Stimulated activated CD8-positive, alpha-beta memory T cell treated with anti-CD3 and anti-CD28 coated beads, Interleukin-12 subunit alpha, Interleukin-12 subunit beta, amount 100 ng/mL, for 1 hour (primary cell): Measurements from ENCODE around the gene FBXO4.
"Not testable (repeated sequence)": the region's sequence is repeated elsewhere in the genome, so short reads cannot be mapped to it uniquely, and the experiment has no call there.

Experiments used
- DNase-seq: peaks from one replicate; pipeline ENCODE4 v3.0.0-alpha.2; 2020; ENCODE audit warnings: low read depth

Gene FBXO4

DNA sequence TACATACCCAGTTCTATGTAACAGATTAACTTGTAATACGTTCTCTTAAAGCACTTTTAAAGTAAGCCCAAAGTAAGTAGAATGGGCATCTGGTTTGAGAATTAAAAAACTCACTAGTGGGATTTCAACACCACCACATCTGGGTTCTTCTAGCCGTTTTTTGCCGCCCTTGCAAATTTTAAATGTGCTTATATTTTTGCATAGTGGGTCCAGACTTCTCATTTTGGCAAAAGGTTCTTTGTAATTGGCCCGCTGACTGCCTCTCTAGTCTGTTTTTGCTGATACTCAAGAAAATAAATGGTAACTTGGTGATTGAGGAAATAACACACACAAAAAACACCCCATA lies 582 bp upstream of the FBXO4 start:
- no peak for DNase-seq

DNA sequence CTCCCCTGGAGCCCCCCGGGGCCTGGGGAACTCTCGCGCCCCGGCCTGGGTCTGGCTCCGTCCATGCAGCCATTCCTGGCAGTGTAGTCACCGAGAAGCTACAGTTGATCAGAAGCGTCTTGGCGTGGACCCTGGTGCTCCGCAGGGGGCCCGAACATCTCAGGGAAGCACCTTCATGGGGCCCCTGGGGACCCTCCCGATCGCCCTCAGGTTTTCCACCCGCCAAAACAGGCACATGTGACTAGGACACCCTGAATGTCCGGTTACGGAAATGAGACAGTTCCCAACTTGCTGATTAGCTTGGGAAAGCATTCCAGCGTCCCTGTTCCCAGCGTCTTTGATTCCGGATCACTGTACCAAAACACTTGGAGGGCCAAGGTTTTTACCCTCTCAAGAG lies 472 bp downstream of the FBXO4 start:
- DNase-seq, result no peak

DNA sequence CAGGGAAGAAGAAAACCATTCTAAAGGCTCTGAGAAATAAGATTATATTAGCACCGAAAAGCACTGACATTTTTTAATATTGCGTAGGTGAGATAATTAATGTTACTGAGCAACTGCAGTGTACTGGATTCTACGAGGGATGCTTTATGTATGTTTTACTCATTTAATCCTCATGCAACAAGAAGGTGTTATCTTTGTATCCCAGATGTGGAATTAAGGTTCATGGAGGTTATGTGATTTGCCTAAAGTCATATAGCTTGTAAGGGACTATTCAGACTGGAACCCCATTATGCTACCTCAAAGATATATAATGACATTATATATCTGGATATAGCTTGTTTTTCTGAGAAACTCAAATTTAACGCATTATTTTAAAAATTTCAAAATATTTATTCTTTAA lies 2.5 kb downstream of the FBXO4 start:
- DNase-seq, result no peak

DNA sequence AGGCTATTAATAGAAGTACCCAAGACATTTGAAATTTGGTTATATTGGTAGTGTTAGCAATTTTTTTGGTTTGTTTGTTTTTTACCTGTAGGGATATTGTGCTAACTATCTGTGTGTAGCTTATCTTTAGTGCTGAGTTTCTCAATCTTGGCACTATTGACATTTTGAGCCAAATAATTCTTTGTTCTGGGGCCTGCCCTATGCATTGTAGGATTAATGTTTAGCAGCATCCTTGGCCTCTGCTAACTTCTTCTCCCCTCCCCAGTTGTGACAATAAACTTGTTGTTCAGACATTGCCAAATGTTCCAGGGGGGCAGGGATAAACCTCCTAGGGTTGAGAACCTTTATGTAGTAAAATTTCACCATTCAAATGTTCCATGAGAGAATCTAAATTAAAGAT lies 4.0 kb downstream of the FBXO4 start:
- no peak for DNase-seq

DNA sequence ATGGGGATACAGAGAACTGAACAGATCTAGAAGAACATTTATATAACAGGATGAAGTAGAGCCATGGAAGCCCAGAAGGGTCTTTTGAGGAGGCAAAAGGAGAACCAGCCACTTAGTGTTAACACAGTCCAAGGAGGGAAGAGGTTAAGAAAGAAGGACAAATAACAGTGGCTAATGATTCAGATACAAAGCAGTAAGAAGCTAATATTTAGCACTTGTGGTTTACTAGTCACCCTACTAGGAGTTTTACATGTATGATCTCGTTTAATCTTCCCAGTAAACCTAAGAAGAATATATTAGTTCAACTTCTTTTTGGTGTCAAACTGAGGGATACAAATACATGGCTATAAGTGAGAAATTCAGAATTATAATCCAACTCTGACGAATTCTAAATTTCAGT lies 7.7 kb downstream of the FBXO4 start:
- no peak for DNase-seq

DNA sequence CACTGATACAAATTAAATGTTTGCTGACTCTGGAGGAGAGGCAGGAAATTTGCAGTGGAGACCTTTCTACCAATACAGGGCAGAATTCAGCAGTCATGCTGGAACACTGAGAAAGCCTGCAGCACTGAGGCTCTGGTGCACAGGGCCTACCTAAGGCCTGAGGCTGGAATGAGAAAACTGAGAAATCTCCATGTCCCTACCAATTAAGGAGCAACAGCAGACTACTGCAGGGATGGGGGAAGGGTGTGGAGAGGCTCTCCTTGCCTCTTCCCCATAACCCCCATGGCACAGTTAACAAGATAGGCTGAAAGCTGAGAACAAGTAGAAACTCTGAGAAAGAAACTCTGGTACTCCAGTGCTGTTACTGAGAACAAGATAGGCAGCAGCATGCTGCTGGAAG lies 10.5 kb downstream of the FBXO4 start:
- DNase-seq, result no peak

DNA sequence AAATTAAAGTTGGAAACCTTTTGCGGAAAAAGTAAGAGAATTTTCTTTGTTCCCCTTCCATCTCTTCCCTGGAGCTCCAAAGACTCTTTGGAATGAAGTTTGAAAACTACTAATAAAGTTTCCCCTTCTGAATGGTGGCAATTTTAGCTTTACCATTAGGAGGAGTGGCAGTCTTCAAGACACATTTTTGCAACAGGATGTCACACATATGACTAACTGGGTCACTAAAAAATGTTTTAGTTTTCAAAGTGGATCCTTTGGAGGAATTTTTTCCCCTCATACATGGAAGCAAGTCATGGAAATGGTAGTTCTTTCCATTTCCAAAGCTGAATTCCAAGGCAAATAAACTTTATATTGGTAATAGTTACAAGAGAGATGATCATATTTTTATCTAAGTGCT lies 15.6 kb downstream of the FBXO4 start:
- DNase-seq, result no peak

DNA sequence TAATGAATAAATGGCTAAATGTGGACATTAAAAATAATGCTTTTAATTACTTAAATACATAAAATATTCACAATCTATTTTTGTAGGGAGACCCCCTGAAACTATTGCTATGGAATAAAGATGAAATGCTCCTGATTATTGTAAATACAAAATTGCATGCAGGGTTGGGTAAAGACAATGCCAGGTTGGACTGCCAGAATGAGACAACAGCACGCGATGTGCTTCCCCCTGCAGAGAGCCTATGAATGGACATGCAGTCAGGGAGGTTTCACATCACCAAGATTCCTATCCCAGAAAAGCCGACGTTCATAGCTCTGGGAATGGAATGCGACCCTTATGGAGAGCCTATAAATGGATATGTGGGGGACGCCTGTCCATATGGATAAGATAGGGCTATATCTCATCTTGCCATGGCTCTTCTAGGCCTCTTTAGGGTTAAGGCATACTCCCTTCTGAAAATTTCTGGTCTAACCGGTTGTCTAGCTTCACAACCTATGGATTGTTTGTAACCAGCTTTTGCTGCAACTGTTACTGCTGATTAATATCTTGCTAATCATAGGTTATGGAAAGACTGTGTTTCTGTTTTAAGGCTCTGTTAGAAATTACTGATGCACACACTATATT lies 20.4 kb downstream of the FBXO4 start:
- DNase-seq, result not testable (repeated sequence)

DNA sequence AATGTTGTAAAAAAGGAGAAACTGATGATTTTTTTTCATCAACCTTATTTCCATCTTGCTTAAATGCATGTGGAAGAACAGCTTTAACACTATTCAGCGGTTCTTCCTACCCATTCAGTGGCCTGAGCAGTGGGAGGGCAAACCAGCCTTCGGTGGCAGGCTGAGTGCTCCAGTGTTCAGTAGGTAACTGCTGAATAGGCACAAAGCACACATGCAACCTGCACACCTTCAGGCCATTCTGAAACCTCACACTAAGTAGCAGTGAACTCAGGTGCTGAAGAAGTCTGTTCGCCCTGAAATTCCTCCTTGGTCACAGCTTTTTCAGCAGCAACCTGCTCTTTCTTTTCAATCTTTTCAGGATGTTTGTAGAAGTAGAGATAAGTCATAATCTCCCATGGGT lies 26.1 kb downstream of the FBXO4 start:
- no peak for DNase-seq

DNA sequence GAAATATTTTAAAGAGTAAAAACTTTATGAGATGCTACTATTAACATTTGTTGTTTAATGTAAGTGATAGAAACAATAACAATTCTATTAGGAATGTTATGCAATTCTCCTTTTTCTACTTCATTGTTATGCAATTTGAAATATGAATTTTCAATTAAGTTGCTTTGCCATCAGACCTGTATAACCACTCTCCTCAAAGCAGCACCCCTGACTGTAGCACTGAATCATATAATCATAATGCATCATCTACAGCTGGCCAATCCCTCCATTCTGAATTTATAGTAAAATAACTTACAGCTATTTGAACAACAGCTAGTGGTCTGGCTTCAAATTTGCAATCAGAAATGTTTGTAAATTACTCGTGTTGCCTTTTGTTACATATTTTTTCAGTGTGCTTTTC lies 29.2 kb downstream of the FBXO4 start:
- DNase-seq, result no peak

DNA sequence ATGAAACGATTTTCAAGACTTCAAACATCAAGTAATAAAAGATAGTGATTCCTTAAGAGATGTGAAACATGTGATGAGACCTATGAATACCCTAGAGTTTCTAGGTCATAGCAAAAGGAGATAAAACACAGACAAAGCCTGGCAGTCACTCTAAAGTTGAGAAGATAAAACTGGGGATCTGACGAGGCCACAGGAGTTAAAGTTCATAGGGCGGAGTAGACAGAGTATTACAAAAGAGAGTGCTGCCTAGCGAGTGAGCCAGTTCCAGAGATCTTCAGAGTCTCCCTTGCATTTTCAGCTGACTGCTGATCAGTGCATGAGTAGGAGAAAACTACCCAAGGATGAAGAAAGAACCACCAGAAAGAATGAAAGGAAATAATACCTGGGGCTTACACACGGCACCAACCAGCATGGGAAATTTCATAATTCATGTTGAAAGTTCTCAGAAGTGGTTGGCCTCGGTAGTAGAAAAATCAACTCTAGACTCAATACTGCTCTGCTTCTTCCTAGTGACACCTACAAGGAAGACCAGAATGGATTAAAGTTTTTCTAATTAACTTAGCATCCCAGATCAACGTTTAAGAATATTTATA lies 30.4 kb downstream of the FBXO4 start:
- DNase-seq, result no peak

DNA sequence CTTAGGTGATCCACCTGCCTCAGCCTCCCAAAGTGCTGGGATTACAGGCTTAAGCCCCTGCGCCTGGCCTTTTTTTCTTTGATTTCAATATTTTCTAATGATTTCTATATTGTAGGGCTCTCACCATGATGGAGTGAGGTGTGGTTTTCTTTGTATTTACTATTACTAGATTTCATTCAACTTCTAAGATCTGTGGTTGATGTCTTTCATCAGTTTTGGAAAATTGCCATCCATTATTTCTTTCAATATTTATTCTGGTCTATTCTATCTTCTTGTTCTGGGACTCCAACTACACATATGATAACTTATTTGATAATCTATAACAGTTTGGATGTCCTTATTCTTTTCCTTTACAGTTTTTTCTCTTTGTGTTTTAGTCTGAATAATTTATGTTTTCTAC lies 31.9 kb downstream of the FBXO4 start:
- DNase-seq, result no peak

DNA sequence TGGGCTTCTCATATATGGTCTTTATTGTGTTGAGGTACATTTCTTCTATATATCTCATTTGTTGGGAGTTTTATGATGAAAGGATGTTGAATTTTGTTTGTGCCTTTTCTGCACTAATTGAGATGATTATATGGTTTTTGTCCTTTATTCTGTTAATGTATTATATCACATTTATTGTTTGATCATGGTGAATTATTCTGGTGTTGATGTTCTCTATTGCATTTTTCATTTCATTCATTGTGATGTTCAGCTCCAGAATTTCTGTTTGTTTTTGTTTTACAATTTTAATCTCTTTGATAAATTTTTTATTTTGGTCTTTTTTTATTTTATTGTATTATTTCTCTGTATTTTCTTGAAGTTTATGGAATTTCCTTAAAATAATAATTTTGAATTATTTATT lies 35.4 kb downstream of the FBXO4 start:
- no peak for DNase-seq

DNA sequence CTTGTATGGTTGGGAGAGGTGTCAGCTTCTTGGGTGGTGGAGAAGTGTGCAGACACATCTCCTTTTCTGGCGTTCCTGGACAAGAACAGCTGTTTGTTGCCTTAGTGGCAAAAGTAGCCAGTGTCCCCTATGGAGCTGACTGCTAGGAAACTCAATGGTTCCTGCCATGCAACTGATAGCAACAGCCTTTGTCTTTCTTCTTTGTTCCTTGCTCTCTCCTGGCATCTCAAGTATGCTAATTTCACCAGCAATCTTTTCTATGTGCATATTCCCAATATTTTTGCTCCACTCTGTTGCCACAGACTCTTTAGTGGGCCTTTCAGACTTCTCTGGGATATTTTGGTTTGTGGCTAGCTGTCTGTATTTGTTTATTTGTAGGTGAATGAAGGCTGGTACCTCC lies 36.7 kb downstream of the FBXO4 start:
- DNase-seq, result no peak

DNA sequence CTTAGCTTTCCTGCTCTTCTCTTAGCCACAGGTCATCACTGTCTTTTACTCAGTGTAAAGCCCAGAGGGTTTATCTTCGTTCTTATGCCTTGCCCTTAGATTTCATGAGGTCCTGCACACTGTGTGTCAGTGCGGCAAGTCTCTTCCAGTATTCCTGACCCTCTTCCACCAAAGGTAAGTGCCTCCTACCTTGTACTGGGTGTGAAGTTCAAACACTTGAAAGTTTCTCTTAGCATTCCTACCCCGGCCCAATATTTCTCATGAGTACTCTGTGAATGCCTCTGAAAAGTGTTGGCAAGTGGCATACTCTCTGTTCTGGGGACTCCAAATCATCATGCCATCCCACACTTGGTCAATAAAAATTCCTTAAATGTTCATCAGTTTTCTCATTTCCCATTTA lies 37.4 kb downstream of the FBXO4 start:
- no peak for DNase-seq

DNA sequence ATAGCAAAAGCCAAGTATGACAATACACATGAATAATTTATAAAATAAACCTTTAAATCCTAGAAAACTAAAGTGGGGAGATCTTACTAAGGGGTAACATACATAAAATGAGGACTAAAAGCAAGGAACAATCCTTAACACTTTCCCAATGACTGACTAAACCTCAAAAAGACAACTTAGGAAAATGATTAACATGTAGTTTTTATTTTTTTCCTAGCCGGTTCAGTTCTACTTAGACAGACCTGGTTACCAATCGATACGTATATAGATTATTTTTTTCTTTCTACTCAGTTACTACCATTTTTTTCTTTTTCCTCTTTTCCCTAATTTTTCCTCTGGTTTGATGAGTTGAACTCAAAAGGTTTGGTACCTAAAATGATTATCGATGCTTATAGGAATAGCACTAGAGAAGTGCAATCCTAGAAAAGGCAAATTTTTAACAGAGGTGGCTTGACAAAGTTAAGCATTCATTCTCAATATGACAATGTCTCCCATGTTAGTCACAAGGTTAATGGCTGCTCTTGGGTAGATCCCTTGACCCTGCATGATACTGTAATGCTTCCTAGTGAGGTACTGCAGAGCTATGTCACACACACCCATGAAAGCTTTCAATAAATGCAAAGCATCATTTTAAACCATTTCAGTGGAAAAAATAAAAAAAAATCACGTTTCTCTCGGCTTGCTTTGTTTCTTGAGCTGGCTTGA lies 41.5 kb downstream of the FBXO4 start:
- no peak for DNase-seq

DNA sequence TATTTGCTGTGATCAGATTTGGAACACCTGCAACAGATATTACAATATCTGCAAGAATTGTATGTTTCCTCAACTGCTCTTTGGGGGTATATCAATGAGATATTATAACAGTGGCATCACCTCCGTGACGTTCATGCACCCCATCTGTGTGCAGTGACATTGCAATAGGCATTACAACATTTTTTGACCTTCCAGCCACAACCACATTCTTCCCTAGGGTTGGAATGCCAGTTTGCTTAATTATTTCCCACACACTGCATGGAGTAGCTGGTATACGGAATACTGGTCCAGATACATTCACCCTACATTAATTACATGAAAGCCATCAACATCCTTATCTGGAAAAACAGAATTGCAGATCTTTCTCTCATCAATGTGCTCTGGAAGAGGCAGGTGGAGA lies 42.3 kb downstream of the FBXO4 start:
- no peak for DNase-seq

DNA sequence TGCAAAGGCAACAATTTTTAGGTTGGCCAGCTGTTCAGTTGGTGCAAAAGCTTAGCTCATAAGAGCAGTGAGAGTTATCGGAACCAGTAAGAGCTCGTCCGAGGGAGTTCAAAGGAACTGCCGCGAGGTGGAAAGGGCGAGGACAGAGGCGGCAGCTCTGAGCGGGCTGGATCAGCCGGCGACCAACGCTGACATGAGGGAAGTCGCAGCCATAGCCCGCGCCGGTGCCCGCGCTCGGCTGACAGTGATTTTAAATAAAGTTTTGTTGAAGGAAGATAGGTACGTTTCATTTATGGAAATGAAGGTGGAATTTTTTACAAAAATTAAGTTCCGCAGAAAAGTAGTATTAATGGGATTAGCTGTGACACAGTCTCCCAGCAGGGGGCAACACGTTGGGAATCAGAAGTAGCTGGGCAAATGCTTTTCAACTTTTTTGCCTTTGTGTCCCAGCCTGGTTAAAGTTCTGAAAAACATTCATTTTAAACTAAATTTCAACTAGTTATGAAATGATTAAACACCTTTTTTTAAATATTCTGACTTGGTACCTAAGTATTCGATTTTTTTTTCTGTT lies 43.2 kb downstream of the FBXO4 start:
- no peak for DNase-seq

DNA sequence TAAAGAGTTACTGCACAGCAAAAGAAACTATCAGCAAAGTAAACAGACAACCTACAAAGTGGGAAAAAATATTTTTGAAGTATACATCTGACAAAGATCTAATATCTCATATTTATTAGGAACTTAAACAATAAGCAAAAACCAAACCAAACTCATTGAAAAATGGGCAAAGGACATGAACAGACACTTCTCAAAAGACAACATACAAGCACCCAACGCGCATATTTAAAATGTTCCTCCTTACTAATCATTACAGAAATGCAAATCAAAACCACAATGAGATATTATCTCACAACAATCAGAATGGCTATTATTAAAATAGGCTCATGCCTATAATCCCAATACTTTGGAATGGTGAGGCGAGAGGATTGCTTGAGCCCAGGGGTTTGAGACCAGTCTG lies 48.0 kb downstream of the FBXO4 start:
- DNase-seq, result no peak

DNA sequence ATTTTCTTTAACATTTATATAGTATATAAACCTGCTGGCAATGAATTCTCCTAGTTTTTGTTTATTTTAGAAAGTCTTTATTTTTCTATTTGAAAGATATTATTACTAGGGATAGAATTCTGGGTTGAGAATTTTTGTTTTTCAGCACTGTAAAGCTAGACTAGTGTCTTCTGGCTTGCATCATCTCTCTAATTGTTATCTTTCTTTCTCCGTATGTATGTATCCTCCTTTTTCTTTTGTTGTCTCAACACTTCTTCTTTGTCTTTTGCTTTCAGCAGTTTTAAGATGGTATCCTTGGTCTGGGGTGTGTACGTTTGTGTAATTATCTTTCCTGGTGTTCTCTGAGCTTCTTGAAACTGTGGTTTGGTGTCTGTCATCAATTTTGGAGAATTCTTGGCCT lies 48.8 kb downstream of the FBXO4 start:
- no peak for DNase-seq

DNA sequence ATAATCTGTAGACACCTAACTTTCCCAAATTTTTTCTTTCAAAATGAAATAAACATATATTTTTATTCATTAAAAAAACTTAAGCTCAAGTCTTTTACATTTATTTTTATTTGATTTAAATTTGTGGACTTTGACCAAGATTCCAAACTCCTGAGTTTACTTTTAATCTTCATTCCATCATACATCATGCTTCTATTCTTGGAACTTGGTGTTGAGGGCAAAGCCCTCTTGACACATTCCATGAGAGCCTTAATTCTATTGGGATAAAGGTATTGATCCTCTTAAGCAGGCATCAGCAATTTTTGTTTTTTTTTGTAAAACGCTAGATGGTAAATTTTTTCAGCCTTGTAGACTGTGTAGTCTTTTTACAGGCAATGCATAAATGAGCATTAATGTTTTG lies 53.6 kb downstream of the FBXO4 start:
- no peak for DNase-seq

DNA sequence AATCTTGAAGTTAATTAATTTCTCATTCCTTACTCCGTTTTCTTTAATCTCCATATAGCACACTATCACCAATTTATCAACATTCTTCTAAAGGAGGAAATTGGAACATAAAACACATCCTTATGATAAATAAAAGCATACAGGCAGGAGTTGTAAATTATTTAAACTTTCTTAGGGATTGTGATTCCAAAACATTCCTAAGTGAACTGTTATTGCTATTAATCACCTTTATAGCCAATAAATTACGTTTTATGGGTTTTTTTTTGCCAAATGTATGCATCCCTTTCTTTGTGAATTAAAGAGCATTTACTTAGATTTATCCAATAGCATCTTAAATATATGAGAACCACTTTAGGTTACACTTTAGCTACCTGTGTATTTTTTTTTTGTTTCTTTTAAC lies 55.3 kb downstream of the FBXO4 start:
- DNase-seq, result no peak

DNA sequence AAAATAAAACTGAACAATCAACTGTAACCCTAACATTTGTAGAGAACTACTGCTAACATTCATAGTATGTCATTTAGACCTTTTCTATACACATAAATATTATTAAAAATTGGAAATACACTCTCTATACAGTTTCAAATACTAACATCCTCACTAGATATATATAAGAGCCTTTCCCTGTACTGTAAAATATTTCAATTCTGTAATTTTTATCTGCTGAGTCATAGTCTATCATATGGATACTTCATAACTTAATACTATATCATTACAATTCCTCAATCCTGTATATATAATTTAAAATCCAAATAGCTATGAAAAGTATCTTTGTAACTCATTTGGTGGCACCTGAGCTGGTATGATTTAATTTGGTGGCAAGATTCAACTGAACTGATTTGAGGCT lies 55.8 kb downstream of the FBXO4 start:
- no peak for DNase-seq

DNA sequence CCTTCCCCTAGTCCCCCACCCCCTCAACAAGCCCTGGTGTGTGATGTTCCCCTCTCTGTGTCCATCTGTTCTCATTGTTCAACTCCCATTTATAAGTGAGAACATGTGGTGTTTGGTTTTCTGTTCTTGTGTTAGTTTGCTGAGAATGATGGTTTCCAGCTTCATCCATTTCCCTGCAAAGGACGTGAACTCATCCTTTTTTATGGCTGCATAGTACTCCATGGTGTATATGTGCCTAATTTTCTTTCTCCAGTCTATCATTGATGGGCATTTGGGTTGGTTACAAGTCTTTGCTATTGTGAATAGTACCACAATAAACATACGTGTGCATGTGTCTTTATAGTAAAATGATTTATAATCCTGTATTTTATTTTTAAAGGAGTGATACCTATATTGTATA lies 57.8 kb downstream of the FBXO4 start:
- not testable (repeated sequence) for DNase-seq
